ENCODE data around the gene MEGF11. TPM values are rescaled to one million over a fixed set of nuclear protein-coding genes. Genes with fewer than 3 reads are reported as not detected.

MEGF11 gene
- total RNA-seq, 6 experiments from 2014 or later, result not detected

DNA sequence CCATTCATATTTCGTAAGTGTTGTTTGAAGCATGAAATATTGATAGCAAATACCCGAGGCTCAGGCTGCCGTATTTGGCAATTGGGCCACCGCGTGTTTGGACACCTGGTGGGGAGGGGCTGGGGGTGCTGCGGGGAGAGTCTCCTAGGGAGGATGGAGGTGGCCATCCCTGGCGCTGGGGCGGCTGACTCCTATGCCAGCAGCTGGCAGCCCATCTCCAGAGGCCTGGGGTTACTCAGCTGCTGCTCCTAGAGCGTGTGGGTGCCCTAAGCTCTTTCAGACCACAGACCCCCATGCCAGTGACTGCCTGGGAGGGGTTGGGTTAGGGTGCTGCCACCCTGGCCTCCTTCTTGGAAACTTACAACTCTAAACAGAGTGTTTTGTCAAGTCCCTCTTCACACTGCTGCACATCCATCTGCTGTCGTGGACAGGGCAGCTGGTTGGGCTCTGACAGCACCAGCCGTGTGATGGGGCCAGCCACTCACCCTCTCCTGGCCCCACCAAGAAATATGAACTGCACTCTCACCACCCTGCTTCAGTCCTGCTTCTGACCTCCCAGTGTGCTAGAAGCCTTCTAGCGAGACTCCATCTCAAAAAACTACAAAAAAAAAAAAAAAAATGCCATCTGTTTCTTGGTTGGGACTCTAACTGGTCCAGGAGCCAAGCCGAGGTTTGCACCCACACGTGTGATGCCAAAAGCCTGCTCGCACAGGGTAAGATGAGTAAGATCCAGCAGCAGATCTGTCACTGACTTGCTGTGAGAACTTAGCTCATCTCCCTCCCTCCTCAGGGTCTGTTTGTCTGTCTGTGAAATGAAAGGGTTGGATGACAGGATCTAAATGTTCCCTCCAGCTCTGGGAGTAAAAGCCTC is 156.2 kb downstream of the MEGF11 start:
- WGBS (ENCODE audit: insufficient coverage, low coverage, low lambda C conversion rate, missing lambda C conversion rate), result 57% methylated on average over 6 of the region's 15 CpGs
- Histone ChIP-seq H3K4me3 (no peak overlapping the region), H3K4me1 (no peaks in the 10 kb centered on the region), H3K36me3 (no peaks in the 10 kb centered on the region), H3K27ac (no peak overlapping the region), H3K27me3 (no peaks in the 10 kb centered on the region), H3K9me3 (no peaks in the 10 kb centered on the region)
- TF ChIP-seq, protein P1, sequence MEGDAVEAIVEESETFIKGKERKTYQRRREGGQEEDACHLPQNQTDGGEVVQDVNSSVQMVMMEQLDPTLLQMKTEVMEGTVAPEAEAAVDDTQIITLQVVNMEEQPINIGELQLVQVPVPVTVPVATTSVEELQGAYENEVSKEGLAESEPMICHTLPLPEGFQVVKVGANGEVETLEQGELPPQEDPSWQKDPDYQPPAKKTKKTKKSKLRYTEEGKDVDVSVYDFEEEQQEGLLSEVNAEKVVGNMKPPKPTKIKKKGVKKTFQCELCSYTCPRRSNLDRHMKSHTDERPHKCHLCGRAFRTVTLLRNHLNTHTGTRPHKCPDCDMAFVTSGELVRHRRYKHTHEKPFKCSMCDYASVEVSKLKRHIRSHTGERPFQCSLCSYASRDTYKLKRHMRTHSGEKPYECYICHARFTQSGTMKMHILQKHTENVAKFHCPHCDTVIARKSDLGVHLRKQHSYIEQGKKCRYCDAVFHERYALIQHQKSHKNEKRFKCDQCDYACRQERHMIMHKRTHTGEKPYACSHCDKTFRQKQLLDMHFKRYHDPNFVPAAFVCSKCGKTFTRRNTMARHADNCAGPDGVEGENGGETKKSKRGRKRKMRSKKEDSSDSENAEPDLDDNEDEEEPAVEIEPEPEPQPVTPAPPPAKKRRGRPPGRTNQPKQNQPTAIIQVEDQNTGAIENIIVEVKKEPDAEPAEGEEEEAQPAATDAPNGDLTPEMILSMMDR (IDR thresholded peaks at IDR 0.05), result no peak
- TF ChIP-seq POLR2A (IDR thresholded peaks at IDR 0.05), result no peak
- intact Hi-C loops (cut with DNase I), result no loop called here
- DNase-seq (no peak), ATAC-seq (no peak)

DNA sequence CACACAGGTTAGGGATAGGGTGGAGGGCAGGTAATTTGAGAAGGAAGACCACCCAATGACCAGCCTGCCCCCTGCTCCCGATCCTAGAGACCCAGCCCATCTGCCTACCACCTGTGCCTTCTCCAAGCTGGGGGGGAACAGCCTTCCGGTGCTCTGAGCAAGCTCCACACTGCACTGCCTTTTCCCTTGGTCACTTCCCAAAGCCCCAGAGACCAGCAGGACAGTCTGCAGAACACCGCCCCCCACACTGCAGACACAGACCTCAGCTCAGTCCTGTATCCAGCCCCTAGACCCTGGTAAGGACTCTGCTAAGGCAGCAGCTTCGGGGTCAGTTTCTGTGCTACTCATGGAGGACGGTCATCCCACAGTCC is 156.9 kb downstream of the MEGF11 start:
- WGBS (ENCODE audit: insufficient coverage, low coverage, low lambda C conversion rate, missing lambda C conversion rate), result 36% methylated on average over 3 of the region's 5 CpGs
- intact Hi-C loops (cut with DNase I), result no loop called here
- TF ChIP-seq, protein P1 (IDR thresholded peaks at IDR 0.05), result no peak
- TF ChIP-seq POLR2A (IDR thresholded peaks at IDR 0.05), result no peak
- H3K9me3 ChIP-seq, result no peaks in the 10 kb centered on the region
- H3K27ac ChIP-seq, result no peak overlapping the region
- ATAC-seq (no peak), DNase-seq (no peak)
- H3K4me3 ChIP-seq, result no peak overlapping the region
- H3K36me3 ChIP-seq, result no peaks in the 10 kb centered on the region
- H3K27me3 ChIP-seq, result no peaks in the 10 kb centered on the region
- H3K4me1 ChIP-seq, result no peaks in the 10 kb centered on the region

DNA sequence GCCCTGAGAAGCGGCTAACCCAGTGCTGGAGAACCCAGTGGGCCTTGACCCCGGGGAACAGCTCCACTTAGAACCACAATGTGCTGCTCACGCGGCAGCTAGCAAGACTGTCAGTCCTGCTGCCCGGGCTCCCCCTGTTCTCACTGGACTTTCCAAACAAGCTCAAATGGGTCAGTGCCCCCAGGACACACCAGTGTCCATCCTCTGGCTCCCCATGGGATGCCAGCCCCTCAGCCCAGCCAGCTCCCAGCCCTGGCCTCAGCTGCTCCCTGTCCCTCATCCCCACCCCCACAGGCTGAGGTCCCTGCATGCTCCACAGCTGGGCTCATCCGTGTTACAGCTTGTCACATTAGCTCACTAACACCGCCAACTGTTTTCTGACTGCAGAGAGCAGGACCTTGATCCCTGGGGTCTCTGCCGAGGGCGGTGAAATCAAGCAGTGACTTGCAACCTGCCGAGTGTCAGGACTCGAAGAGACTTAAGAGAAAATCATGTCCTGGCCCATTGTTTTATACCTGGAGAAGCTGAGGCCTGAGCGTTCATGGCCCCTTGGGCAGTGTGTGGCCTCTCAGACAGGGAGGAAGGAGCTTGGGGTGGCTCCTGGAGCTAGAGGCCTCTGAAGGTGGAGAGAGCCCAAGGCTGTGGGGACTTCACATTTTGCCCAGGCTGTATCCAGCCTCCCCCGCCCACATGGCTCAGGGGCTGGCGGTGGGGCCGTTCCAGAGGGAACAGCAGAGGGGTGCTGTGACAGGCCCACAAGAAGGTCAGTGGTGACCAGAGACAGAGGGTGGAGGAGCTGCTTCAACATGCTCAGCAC is 157.5 kb downstream of the MEGF11 start:
- Histone ChIP-seq H3K27me3 (no peaks in the 10 kb centered on the region), H3K9me3 (no peaks in the 10 kb centered on the region), H3K4me1 (no peaks in the 10 kb centered on the region), H3K36me3 (no peaks in the 10 kb centered on the region), H3K27ac (no peak overlapping the region), H3K4me3 (no peak overlapping the region)
- no peak for TF ChIP-seq POLR2A (IDR thresholded peaks at IDR 0.05)
- TF ChIP-seq, protein P1 (IDR thresholded peaks at IDR 0.05), result no peak
- intact Hi-C loops (cut with DNase I), result no loop called here
- no peak for ATAC-seq
- 48% methylated on average over 6 of the region's 15 CpGs for WGBS (ENCODE audit: insufficient coverage, low coverage, low lambda C conversion rate, missing lambda C conversion rate)
- DNase-seq, result no peak

DNA sequence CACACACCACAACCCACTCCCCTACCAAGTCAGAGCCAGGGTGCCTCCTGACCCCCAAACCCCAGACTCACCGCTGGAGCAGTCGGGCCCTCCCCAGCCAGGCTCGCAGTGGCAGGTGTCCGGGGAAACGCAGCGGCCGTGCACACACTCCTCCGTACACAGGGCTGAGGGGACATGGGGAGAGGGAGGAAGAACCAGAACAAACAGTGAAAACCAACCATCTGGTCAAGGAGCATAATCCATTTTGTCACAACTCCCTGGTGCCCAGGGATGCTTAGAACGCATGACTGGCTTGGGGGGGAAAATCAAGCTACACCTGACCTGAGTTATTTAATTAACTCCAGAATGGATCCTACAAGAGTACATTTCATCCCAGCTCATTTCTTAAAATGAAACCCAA is 159.2 kb downstream of the MEGF11 start:
- no peak for TF ChIP-seq POLR2A (IDR thresholded peaks at IDR 0.05)
- TF ChIP-seq, protein P1 (IDR thresholded peaks at IDR 0.05), result no peak
- Histone ChIP-seq H3K4me1 (no peaks in the 10 kb centered on the region), H3K36me3 (no peaks in the 10 kb centered on the region), H3K4me3 (no peak overlapping the region), H3K27ac (no peak overlapping the region), H3K9me3 (no peaks in the 10 kb centered on the region), H3K27me3 (no peaks in the 10 kb centered on the region)
- ATAC-seq, result no peak
- no peak for DNase-seq
- 80% methylated on average over 1 of the region's 9 CpGs for WGBS (ENCODE audit: insufficient coverage, low coverage, low lambda C conversion rate, missing lambda C conversion rate)
- intact Hi-C loops (cut with DNase I), result no loop called here

Measured in right lobe of liver (tissue), 6 donors.